Natural killer cell treated with Interleukin-12 subunit alpha and Interleukin-12 subunit beta and Interleukin-15 and Interleukin-18, amount 100 ng/mL, for 72 hours (primary cell): ENCODE measurements around the gene CIAO2A. TPM values are rescaled to one million over a fixed set of nuclear protein-coding genes. Genes with fewer than 3 reads are reported as not detected.
"Not testable (repeated sequence)": the region's sequence is repeated elsewhere in the genome, so short reads cannot be mapped to it uniquely, and the experiment has no call there.

ENCODE experiments used
- ATAC-seq, 2 donors: fragments of 150-1000 bp; cut with Tn5 transposase in 1 of 2; sonication (Bioruptor Pico), chemical (Tn5 transposase) in 1 of 2; 2 replicates each; pipeline ENCODE4 v1.10.0; 2021
- DNase-seq: peaks from one replicate; pipeline ENCODE4 v3.0.0; 2022; ENCODE audit warnings: low spot score
- H3K27ac Mint-ChIP-seq, 2 donors: 1 replicate in 1 of 2; 2 replicates in 1 of 2; pipeline ENCODE4 v1.8.0; 2022; ENCODE audit warnings: mixed read lengths in 2 of 2, mild to moderate bottlenecking in 1 of 2, moderate library complexity in 1 of 2
- H3K27me3 Mint-ChIP-seq, 2 donors: 1 replicate in 1 of 2; 2 replicates in 1 of 2; pipeline ENCODE4 v1.8.0; 2022; ENCODE audit warnings: mixed read lengths in 2 of 2
- H3K36me3 Mint-ChIP-seq: one replicate; pipeline ENCODE4 v1.8.0; 2022; ENCODE audit warnings: mixed read lengths
- H3K4me1 Mint-ChIP-seq, 2 donors: 1 replicate in 1 of 2; 2 replicates in 1 of 2; pipeline ENCODE4 v1.8.0; 2022; ENCODE audit warnings: low read depth in 2 of 2, mixed read lengths in 2 of 2, mild to moderate bottlenecking in 1 of 2
- H3K4me3 Mint-ChIP-seq: one replicate; pipeline ENCODE4 v1.8.0; 2022; ENCODE audit warnings: mixed read lengths
- H3K9me3 Mint-ChIP-seq: 2 replicates; pipeline ENCODE4 v1.8.0; 2022; ENCODE audit warnings: mixed read lengths
- total RNA-seq, 2 donors: library from RNA; stranded (reverse); gene quantifications; one replicate each; pipeline ENCODE4 v1.2.3, GENCODE V29; 2022

CIAO2A gene
- total RNA-seq, 2 donors from 2014 or later = 55.7 to 65.4 TPM

DNA sequence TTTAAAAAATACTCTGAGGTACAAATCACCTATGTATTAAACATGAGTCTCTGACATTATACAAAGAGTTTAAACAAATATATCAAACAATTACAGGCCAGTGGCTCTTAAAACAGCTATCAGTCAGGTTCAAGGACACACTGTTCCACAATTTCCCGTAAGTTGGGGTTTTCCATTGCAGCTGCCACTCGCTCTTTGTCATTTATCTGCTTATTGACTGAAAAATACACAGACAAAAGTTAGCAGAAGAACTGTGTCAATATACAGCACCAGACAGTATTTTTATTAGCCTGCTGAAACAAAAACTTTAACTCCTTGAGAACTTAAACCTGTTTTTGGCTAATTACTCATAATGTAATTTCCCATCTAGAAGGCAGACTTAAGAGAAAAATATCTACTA, 20.8 kb downstream of the CIAO2A start:
- no peak overlapping the region for H3K4me3 Mint-ChIP-seq
- ATAC-seq (no peak), DNase-seq (no peak)
- H3K36me3 Mint-ChIP-seq = peaks cover 10% of the 10 kb centered on the region
- H3K27me3 Mint-ChIP-seq = no peaks in the 10 kb centered on the region
- no peak overlapping the region for H3K27ac Mint-ChIP-seq
- H3K9me3 Mint-ChIP-seq = no peaks in the 10 kb centered on the region
- peaks cover 6 to 7% of the 10 kb centered on the region in 2 donors for H3K4me1 Mint-ChIP-seq

DNA sequence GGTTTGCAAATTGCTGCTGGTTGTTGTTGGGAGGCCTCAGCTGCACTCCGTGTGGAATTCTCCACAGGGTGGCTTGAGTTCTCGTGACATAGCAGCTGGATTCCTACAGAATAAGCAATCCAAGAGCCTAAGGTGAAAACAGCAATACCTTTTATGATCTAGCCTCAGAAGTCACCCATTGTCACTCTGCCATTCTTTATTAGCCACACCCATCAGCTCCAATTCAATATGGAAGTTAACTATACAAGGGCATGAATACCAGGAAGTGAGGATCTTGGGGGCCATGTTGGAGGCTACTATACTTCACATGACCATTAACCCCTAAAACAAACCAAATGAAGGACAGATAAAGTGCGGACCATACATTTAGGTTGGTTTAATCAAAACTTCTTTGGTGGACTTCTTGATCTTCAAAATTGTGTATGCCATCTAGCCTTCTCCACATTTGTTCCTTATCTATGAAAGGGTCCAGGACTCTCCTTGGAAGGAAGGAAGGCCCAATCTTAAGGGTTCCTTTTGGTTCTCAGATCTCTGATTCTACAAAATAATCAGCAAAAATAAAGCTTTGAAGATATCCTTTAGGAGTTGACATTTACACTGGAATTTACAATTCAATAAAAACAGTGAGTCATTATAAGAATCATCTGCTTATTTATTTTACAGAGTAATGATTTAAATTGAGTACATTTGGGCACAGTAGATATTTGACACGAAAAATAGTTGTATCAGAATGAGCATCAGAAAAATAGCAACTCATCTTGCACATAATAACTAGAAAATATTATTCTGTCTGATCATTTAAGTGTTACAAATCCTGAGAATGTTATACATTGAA, 21.5 kb downstream of the CIAO2A start:
- Mint-ChIP-seq H3K27me3 (no peaks in the 10 kb centered on the region), H3K4me1 (peaks cover 10 to 12% of the 10 kb centered on the region in 2 donors), H3K4me3 (no peak overlapping the region), H3K9me3 (no peaks in the 10 kb centered on the region), H3K36me3 (peaks cover 10% of the 10 kb centered on the region), H3K27ac (no peak overlapping the region)
- no peak for ATAC-seq
- no peak for DNase-seq

DNA sequence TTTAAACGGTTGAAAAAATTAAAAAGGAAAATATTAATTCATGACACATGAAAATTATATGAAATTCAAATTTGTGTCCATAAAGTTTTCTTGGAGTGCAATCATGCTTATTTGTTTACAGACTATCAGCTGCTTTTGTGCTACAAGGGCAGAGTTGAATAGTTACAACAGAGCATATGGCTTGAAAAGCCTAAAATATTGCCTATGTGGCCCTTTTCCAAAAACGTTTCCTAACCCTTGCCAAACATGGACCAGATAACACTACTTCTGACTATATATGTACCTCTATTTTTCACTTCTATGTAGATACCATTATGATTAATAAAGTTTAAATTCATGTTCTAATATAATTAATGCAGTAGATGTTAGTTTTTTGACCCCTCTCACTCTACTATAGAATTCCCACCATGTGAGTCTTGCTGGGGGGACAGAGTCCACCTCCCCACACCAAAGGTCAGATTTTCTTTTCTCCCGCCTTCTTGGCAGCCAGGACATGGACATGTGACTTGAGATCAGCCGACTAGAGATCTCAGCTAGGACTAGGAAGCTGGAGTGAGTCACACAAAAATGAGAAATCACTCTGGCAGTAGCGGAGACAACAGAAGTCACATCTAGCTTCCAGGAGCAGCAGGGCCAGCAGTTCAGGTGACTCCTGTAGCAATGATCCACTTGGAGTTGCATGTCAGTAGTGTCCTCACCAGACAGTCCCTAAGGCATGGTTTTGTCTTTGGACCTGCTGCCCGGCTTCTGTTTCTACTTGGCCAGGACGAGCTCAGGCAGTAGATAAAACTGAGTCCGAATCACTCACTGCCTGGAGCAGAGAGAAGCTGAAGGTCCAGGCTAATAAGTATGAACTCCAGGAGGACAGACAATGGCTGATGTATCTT, 22.4 kb downstream of the CIAO2A start:
- H3K4me1 Mint-ChIP-seq = peaks cover 10 to 11% of the 10 kb centered on the region in 2 donors
- H3K36me3 Mint-ChIP-seq = peaks cover 10% of the 10 kb centered on the region
- H3K4me3 Mint-ChIP-seq = no peak overlapping the region
- ATAC-seq = no peak
- H3K9me3 Mint-ChIP-seq = no peaks in the 10 kb centered on the region
- no peaks in the 10 kb centered on the region for H3K27me3 Mint-ChIP-seq
- no peak for DNase-seq
- no peak overlapping the region for H3K27ac Mint-ChIP-seq

DNA sequence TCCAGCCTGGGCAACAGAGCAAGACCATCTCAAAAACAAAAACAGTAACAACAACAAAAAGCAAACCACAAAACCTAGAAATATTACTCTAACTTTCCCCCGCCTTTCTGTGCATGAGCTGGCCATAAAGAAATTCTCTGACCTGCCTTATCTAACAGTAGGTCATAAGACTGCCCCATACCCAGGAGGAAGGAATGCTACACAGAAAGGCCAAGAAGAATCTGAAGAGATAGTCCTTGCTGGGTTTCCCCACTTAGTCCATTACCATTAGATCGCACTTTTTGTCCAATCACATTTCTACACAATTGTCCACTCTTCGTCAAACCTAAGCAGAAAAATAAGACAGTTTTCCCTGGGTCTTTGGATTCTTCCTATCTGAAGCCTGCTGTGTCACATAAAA, 23.5 kb downstream of the CIAO2A start:
- H3K4me3 Mint-ChIP-seq = no peak overlapping the region
- no peak overlapping the region for H3K27ac Mint-ChIP-seq
- no peak for DNase-seq
- H3K27me3 Mint-ChIP-seq = no peaks in the 10 kb centered on the region
- peaks cover 7% of the 10 kb centered on the region for H3K36me3 Mint-ChIP-seq
- peaks cover 9 to 10% of the 10 kb centered on the region in 2 donors for H3K4me1 Mint-ChIP-seq
- no peaks in the 10 kb centered on the region for H3K9me3 Mint-ChIP-seq
- ATAC-seq = no peak

DNA sequence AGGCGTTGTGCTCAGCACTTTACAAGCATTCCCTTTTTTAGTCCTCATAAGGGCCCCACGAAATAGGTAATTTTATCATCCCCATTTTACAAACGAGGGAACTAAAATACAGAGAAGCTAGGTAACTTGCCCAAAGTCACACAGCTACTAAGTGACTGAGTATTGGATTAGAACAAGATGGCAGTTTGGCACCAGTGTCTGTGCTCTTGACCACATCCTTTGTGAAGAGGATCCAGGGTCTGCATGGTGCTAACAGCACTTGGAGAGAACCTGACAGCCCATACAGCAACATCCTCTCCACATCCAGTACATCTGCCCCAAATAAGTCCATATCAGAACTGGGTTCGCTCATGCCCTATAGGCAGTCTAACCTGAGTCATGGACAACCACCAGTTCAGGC, 25.5 kb downstream of the CIAO2A start:
- no peaks in the 10 kb centered on the region for H3K36me3 Mint-ChIP-seq
- DNase-seq (no peak), ATAC-seq (peak; percentile 57 to 84)
- H3K27ac Mint-ChIP-seq = peak overlapping the region in 1 of 2 donors; percentile 55
- H3K4me3 Mint-ChIP-seq = peak overlapping the region; percentile 54
- no peaks in the 10 kb centered on the region for H3K9me3 Mint-ChIP-seq
- H3K4me1 Mint-ChIP-seq = peaks cover 9 to 10% of the 10 kb centered on the region in 2 donors
- H3K27me3 Mint-ChIP-seq = no peaks in the 10 kb centered on the region

DNA sequence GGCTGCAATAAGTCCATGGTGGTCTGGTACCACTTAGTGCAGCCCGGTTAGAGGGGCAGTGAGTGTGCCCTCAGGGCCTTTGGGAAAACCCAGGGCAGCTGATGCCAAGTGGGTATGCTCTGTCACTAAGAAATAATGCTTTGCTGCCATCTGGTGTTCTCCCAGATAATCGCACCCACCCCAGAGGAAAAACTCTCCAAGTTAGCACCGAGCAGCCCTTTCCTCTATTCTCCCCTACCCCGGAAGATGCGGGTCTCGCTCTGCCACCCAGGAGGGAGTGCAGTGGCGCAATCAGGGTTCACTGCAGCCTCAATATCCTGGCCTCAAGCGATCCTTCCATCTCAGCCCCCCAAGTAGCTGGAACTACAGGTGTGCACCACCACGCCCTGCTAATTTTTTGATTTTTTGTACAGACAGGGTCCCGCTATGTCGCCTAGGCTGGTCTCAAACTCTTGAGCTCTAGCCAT, 26.0 kb downstream of the CIAO2A start:
- ATAC-seq (peak; percentile 84 to 87), DNase-seq (peak; percentile 65)
- Mint-ChIP-seq H3K27me3 (no peaks in the 10 kb centered on the region), H3K4me3 (peak overlapping the region; percentile 54), H3K36me3 (no peaks in the 10 kb centered on the region), H3K4me1 (peaks cover 9 to 10% of the 10 kb centered on the region in 2 donors), H3K9me3 (no peaks in the 10 kb centered on the region), H3K27ac (peak overlapping the region in 1 of 2 donors; percentile 55)

DNA sequence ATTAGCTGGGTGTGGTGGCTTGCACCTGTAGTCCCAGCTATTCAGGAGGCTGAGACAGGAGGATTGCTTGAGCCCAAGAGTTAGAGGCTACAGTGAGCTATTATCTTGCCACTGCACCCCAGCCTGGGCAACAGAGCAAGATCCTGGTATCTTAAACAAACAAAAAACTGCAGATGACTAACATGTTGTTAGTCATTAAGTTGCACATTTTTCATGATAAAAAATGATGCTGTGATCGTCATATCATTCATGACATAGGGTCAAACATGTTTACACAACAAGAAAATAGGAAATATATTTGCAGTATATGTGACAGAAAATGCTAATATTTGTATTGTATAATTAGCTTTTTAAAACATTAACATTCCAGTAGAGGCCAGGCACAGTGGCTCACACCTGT, 27.2 kb downstream of the CIAO2A start:
- Mint-ChIP-seq H3K9me3 (no peaks in the 10 kb centered on the region), H3K27me3 (no peaks in the 10 kb centered on the region), H3K4me3 (no peak overlapping the region), H3K36me3 (no peaks in the 10 kb centered on the region), H3K27ac (no peak overlapping the region), H3K4me1 (peaks cover 9 to 10% of the 10 kb centered on the region in 2 donors)
- DNase-seq (no peak), ATAC-seq (no peak)

DNA sequence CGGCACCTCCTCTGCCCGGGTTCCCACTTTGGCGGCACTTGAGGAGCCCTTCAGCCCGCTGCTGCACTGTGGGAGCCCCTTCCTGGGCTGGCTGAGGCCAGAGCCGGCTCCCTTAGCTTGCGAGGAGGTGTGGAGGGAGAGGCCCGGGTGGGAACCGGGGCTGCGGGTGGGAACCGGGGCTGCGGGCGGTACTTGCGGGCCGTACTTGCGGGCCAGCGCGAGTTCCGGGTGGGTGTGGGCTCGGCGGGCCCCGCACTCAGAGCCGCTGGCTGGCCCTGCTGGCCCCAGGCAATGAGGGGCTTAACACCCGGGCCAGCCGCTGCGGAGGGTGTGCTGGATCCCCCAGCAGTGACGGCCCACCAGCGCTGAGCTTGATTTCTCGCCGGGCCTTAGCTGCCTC, 32.9 kb downstream of the CIAO2A start:
- no peak for DNase-seq
- Mint-ChIP-seq H3K9me3 (no peaks in the 10 kb centered on the region), H3K4me3 (no peak overlapping the region), H3K36me3 (no peaks in the 10 kb centered on the region), H3K27ac (no peak overlapping the region), H3K4me1 (no peaks in the 10 kb centered on the region), H3K27me3 (no peaks in the 10 kb centered on the region)
- ATAC-seq = no peak

DNA sequence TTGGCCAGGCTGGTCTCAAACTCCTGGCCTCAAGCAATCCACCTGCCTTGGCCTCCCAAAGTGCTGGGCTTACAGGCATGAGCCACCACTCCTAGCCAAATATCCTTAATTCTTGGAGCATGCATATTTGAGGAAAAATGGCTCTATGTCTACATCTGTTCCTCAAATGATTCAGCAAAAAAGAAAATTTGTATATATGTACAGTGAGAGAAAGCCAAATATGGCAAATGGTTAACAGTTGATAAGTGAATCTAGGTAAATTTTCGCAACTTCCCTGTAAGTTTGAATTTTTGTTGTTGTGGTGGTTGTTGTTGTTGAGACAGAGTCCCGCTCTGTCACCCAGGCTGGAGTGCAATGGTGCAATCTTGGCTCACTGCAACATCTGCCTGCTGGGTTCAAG, 34.5 kb downstream of the CIAO2A start:
- H3K9me3 Mint-ChIP-seq, DNase-seq, H3K27me3 Mint-ChIP-seq, H3K4me1 Mint-ChIP-seq, ATAC-seq, H3K4me3 Mint-ChIP-seq, H3K36me3 Mint-ChIP-seq, H3K27ac Mint-ChIP-seq: not testable (repeated sequence)

DNA sequence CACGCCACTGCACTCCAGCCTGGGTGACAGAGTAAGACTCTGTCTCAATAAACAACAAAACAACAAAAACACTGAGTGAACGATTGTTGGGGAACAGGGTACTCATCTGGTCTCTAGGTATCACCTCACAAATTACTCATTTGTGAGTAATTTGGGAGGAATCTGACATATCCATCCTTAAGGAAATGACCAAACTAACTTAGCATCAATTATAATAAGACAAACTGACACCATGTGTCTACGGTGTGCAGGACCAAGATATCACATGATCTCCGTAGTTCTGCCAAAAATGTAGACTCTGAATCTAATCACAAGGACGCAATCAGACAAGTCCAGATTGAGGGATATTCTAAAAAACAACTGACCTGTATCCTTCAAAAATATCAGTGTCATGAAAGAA, 35.4 kb downstream of the CIAO2A start:
- H3K36me3 Mint-ChIP-seq = no peaks in the 10 kb centered on the region
- no peaks in the 10 kb centered on the region for H3K4me1 Mint-ChIP-seq
- H3K27me3 Mint-ChIP-seq = no peaks in the 10 kb centered on the region
- H3K4me3 Mint-ChIP-seq = no peak overlapping the region
- ATAC-seq (peak in 1 of 2 donors; percentile 13), DNase-seq (no peak)
- H3K9me3 Mint-ChIP-seq = no peaks in the 10 kb centered on the region
- H3K27ac Mint-ChIP-seq = no peak overlapping the region

DNA sequence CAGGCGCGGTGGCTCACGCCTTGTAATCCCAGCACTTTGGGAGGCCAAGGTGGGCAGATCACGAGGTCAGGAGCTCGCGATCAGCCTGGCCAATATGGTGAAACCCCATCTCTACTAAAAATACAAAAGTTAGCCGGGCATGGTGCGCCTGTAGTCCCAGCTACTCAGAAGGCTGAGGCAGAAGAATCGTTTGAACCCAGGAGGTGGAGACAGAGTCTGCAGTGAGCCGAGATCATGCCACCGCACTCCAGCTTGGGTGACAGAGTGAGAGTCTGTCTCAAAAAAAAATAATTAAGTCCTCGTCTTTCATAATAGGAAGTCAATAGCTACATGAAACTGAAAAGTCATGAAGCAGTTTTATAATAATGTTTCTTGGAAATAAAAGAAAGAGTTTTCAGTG, 40.0 kb downstream of the CIAO2A start:
- not testable (repeated sequence) for H3K36me3 Mint-ChIP-seq, H3K27me3 Mint-ChIP-seq, H3K27ac Mint-ChIP-seq, DNase-seq, H3K4me1 Mint-ChIP-seq, ATAC-seq, H3K9me3 Mint-ChIP-seq, H3K4me3 Mint-ChIP-seq

DNA sequence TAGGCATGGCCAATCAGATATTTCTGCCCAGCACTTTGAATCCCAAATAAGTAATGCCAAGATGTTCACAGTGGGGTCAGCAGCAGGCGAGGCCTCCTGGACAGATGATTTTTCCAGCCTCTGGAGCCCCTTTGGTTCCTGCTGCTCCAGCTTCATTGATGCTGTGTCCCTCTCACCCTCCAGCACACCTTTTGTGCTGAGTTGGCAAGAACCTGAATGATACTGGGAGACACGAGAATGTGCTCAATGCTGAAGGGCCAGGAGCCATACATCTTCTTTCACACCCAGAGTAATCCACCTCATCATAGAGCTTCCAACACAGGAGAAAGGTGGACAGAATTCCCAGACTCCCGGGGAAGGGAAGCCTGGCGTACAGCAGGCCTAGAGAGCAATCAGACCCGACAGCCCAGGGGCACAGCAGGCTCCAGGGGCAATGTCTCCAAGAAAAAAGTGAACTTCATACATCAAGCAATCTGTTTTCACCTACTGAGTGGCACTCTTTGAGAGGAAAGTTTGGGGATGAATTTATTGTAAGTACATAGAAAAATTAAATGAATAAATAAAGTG, 40.6 kb downstream of the CIAO2A start:
- Mint-ChIP-seq H3K36me3 (no peaks in the 10 kb centered on the region), H3K9me3 (no peaks in the 10 kb centered on the region), H3K27me3 (peaks cover 0 to 7% of the 10 kb centered on the region in 2 donors), H3K4me3 (no peak overlapping the region), H3K4me1 (no peaks in the 10 kb centered on the region), H3K27ac (no peak overlapping the region)
- ATAC-seq (no peak), DNase-seq (no peak)

DNA sequence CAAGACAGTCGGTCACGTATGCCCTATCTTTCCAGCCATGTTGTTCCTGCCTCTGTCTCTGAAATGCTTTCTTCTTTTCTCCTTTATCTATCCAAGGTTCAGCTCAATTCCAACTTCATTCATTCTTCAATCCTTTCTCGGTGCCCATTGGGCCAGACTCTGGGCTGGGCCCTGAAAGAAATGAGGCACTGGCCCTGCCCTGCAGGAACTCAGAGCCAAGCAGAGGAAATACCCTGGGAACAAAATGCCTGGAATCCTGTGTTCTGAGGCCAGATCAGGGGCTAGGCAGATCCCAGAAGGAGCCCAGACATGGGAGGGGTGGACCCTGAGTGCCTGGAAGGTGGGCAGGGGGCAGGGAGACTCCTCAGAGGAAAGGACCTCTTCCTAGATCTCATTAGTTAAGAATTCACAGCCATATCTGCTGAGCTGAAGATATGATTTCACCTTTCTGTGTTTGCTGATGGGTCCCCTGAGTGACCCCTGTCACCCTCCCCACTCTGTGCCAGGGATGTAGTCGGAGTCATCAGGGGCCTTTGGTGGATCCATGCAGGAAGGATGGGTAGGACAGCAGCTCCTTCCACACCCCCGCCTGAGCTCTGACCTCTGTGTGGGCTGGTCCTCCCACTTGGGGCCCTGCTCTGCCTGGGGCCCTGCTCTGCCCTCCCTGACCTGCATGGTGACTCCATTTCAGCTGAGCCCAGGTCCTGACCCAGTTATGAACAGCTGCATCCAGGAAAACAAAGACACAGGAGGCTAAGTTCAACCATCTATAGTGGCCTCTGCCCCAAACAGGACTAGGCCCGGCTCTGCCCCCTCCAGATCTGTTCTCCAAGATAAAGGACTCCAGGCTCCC, 42.0 kb downstream of the CIAO2A start:
- Mint-ChIP-seq H3K4me1 (peaks cover 0 to 4% of the 10 kb centered on the region in 2 donors), H3K4me3 (no peak overlapping the region)
- DNase-seq = no peak

More for the DNA sequence above, 42.0 kb downstream of the CIAO2A start:
- no peaks in the 10 kb centered on the region for H3K36me3 Mint-ChIP-seq
- ATAC-seq = peak in 1 of 2 donors; percentile 43
- H3K9me3 Mint-ChIP-seq = no peaks in the 10 kb centered on the region
- no peak overlapping the region for H3K27ac Mint-ChIP-seq
- H3K27me3 Mint-ChIP-seq = peaks cover 0 to 11% of the 10 kb centered on the region in 2 donors
